LNCaP clone FGC (cell line): ENCODE measurements around the gene IL4I1.
A peak's percentile ranks its signal among the peaks of the same experiment; 100 is the strongest.
"Not testable (repeated sequence)": the region's sequence is repeated elsewhere in the genome, so short reads cannot be mapped to it uniquely, and the experiment has no call there.

Experiments
- DNase-seq: peaks from one replicate; pipeline ENCODE4 v3.0.0-alpha.2; 2011; ENCODE audit warnings: low read depth
- H3K4me3 ChIP-seq: 2 replicates; pipeline ENCODE4 v1.5.1; 2011; ENCODE audit warnings: mild to moderate bottlenecking, low read depth, low read length, control low read depth
- TF ChIP-seq, protein P1 (sequence below): IDR thresholded peaks from 2 replicates; pipeline ENCODE4 v1.5.1; 2012; ENCODE audit warnings: mild to moderate bottlenecking; ENCODE audit not compliant: control insufficient read depth, insufficient read depth; ENCODE audit errors: extremely low read depth

Gene IL4I1

DNA sequence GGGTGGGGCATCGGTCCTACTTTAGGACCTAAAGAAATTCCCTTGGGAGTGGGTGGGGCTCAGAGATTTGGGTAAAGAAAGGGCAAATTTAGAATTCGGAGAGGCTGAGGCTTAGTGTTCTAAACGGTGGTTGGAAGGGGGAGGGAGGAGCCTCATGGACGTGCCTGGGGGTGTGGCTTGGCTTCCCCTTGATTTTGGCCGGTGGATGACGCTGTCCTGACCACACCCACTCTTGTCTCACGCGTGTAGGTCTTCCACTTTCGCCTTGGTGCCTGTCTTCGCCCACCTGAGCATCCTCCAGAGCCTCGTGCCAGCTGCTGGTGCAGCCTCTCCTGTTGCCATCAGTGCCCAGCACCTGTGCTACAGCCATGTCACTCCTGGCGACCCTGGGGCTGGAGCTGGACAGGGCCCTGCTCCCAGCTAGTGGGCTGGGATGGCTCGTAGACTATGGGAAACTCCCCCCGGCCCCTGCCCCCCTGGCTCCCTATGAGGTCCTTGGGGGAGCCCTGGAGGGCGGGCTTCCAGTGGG is 33.9 kb upstream of the IL4I1 start:
- TF ChIP-seq, protein P1, sequence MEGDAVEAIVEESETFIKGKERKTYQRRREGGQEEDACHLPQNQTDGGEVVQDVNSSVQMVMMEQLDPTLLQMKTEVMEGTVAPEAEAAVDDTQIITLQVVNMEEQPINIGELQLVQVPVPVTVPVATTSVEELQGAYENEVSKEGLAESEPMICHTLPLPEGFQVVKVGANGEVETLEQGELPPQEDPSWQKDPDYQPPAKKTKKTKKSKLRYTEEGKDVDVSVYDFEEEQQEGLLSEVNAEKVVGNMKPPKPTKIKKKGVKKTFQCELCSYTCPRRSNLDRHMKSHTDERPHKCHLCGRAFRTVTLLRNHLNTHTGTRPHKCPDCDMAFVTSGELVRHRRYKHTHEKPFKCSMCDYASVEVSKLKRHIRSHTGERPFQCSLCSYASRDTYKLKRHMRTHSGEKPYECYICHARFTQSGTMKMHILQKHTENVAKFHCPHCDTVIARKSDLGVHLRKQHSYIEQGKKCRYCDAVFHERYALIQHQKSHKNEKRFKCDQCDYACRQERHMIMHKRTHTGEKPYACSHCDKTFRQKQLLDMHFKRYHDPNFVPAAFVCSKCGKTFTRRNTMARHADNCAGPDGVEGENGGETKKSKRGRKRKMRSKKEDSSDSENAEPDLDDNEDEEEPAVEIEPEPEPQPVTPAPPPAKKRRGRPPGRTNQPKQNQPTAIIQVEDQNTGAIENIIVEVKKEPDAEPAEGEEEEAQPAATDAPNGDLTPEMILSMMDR, result no peak
- peak overlapping the region; percentile 34 for H3K4me3 ChIP-seq
- no peak for DNase-seq

DNA sequence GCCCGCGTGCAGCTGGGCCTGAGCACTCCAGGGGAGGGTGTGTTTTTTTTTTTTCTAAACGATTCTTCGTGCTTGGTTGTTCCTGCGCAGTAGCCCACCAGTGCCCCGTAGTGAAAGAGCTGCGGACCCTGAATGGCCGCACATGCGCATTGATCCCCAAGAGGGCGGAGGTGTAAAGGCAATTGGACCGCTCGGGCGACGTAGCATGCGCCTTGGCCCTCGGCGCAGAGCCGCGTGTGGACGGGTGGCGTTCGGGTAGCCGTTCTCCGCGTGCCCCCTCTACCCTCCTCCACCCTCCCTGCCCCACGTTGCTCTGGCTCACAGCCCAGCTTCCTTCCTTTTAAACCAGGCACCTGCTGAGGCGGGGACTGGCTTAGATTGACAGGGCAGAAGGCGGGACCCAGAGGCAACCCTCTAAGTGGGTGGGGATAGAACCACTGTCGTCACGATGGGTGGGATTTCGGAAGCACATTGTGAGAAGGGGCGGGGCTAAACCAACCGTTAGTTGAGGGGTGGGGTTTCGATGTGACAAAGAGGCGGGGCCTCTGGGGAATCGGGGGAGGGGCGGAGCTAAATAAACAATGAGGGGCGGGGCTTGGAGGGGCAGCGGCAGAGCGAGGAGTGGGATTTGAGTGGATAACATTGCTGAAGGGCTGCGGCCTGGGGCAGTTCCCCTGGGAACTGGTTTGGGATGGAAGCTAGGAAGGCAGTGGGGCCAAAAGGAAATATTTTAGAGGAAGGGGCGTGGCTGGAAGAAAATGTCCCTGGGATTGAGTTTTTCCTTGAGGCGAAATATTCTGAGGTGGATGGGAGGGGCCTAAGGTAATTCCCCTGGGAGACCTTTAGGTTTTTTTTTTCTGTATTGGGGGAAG is 33.2 kb upstream of the IL4I1 start:
- TF ChIP-seq, protein P1, result no peak
- peak; percentile 94 for DNase-seq
- peak overlapping the region; percentile 89 for H3K4me3 ChIP-seq

DNA sequence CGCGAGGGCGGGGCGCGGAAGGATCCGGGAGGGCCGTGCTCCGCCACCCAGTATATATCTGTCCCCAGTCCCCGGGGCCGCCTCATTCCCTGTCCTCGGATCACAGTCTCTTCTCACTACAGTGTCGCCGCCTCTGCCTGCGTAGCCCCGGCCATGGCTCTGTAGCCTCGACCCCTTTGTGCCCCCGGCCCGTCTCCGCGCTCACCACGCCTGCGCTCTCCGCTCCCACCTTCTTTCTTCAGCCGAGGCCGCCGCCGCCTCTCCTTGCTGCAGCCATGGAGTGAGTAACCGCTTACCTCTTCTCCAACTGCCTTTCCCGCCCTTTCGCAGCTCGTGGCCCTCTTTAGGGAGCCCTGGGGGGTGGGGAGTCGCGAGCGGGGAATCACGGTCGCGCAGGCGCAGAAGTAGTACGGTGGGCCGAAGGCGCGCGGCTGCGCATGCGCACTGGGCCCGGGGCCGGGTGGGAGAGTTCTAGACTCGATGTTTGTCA is 32.5 kb upstream of the IL4I1 start, which contains the start of the genes ATF5 and NUP62:
TSS of gene ATF5 (plus strand) at position 85 of the 490 bp plus-strand sequence. CDS start 1,646 bp downstream, outside the sequence.
TSS of gene NUP62 (minus strand) at position 384 of the 490 bp plus-strand sequence. CDS start 19,697 bp downstream, outside the sequence.
- no peak for DNase-seq
- H3K4me3 ChIP-seq, result peak within 1 kb of the TSS; percentile 89
- TF ChIP-seq, protein P1, result no peak

DNA sequence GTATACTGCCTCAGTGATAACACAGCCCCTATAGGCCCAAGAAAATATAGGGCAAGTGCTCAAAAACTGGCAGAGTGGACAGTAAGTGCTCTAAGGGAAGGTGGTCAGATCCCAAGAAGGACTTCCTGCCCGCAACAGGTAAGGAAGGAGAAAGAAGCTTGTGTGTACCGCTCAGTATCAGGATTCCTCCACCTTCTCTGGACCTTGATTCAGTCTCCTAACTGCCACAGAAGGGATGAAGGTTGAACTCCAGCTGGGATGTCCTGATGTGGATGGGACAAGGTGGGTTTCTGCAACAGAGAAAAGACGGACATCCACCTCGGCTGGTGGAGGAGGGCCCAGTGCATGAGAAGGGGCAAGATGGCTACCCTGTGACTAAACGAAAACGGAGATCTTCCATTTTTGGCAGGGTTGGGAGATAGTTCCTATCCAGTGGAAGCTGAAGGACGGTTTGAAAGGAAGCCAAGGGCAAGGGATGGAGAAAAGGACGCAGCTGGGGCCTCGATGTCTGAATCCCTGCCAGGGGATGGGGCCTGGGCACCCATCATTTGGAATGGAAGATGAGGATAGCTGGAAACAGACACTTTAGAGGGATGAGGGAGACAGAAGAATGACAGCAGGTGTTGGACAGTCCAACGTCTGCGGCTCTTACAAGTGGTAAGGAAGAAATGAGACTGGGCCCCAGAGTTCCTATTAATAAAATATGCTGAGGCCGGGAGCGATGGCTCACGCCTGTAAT is 31.0 kb upstream of the IL4I1 start:
- peak overlapping the region; percentile 89 for H3K4me3 ChIP-seq
- DNase-seq, result no peak
- TF ChIP-seq, protein P1, result no peak

DNA sequence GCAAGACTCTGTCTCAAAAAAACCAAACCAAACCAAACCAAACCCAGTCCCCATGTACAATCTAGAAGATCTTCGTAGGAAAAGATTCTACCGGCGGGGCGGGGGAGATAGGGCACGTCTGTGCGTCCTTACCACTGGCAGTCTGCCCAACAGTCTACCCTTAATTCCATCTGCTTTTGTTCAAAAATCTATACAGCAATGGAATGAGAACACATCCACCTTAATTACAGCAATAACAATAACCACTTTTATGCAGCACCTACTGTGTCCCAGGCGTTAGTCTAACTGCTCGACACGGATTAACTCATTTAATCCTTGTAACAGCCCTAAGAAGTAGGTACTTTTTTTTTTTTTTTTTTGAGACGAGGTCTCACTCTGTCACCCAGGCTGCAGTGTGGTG is 29.8 kb upstream of the IL4I1 start:
- TF ChIP-seq, protein P1, result no peak
- no peak for DNase-seq
- H3K4me3 ChIP-seq, result no peak overlapping the region

DNA sequence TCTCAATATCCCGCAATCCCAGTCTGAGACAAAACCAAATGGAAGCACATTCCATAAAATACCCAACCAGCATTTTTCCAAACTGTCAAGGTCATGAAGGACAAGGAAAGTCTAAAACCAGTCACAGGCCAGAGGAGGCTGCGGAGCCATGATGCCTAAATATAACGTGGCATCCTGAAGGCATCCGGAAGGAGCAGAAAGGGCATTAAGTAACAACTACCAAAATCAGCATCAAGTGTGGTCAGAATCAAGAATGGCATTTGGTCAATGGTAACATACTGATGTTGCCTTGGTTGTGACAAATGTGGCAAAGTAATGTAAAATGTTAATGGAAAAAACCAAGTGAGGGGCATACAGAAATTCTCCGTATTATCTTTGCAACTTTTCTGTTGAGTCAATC is 28.8 kb upstream of the IL4I1 start:
- DNase-seq, result no peak
- TF ChIP-seq, protein P1, result no peak
- H3K4me3 ChIP-seq, result no peak overlapping the region

DNA sequence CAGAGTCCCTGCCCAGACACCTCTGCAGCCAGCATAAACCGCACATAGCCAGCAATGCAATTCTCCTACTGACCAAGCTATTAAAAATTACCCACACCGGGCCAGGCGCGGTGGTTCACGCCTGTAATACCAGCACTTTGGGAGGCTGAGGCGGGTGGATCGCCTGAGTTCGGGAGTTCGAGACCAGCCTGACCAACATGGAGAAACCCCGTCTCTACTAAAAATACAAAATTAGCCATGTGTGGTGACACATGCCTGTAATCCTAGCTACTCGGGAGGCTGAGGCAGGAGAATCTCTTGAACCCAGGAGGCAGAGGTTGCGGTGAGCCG is 28.2 kb upstream of the IL4I1 start:
- not testable (repeated sequence) for H3K4me3 ChIP-seq, DNase-seq
